Measurements from ENCODE around the gene CD52. TPM values are rescaled to one million over a fixed set of nuclear protein-coding genes. Genes with fewer than 3 reads are reported as not detected.

Gene CD52
- total RNA-seq, 1 donor from 2014 or later: not detected

DNA sequence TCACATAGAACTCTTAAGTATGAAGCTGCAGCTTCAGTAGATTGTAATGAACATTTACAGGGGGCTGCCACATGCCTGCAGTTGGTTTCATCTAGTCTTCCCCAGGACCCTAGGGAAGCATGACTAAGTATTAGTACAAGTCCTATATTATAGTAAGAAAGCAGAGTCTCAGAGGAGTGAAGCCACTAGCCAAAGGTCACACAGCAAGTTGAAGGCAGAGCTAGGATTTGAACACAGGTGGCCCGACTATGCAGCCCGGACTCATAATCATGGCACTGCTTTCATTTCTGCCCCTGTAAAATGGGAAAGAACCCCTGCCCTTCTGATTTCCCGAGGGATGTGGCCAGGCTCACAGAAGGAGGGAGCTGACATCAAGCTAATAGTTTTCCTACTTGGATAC lies 44.6 kb downstream of the CD52 start:
- H3K27ac ChIP-seq (ENCODE audit: low read depth, low read length): no peak overlapping the region
- H3K4me3 ChIP-seq (ENCODE audit: low read length in 3 of 3): no peak overlapping the region
- no peaks in the 10 kb centered on the region for H3K9me3 ChIP-seq (ENCODE audit: control insufficient read depth in 3 of 3, low read length in 3 of 3)
- H3K36me3 ChIP-seq (ENCODE audit: control insufficient read depth in 3 of 3, insufficient read depth in 3 of 3, low read length in 3 of 3): no peaks in the 10 kb centered on the region
- H3K4me1 ChIP-seq (ENCODE audit: control insufficient read depth in 3 of 3, insufficient read depth in 3 of 3, low read length in 3 of 3): peaks cover 4 to 7% (median 6%) of the 10 kb centered on the region in 3 donors
- peaks cover 52 to 64% (median 62%) of the 10 kb centered on the region in 3 donors for H3K27me3 ChIP-seq (ENCODE audit: control insufficient read depth in 3 of 3, insufficient read depth in 3 of 3, low read length in 3 of 3)
- no peak overlapping the region for H3K9ac ChIP-seq (ENCODE audit: low read depth in 1 of 3, low read length in 3 of 3)

GRCh38 chr1:26363549-26364448 lies 46.0 kb downstream of the CD52 start:
- H3K27ac ChIP-seq (ENCODE audit: low read depth, low read length): no peak overlapping the region
- no peaks in the 10 kb centered on the region for H3K36me3 ChIP-seq (ENCODE audit: control insufficient read depth in 3 of 3, insufficient read depth in 3 of 3, low read length in 3 of 3)
- H3K4me3 ChIP-seq (ENCODE audit: low read length in 3 of 3): no peak overlapping the region
- no peaks in the 10 kb centered on the region for H3K9me3 ChIP-seq (ENCODE audit: control insufficient read depth in 3 of 3, low read length in 3 of 3)
- no peak overlapping the region for H3K9ac ChIP-seq (ENCODE audit: low read depth in 1 of 3, low read length in 3 of 3)
- peaks cover 4 to 7% (median 6%) of the 10 kb centered on the region in 3 donors for H3K4me1 ChIP-seq (ENCODE audit: control insufficient read depth in 3 of 3, insufficient read depth in 3 of 3, low read length in 3 of 3)
- H3K27me3 ChIP-seq (ENCODE audit: control insufficient read depth in 3 of 3, insufficient read depth in 3 of 3, low read length in 3 of 3): peaks cover 51 to 65% (median 56%) of the 10 kb centered on the region in 3 donors

DNA sequence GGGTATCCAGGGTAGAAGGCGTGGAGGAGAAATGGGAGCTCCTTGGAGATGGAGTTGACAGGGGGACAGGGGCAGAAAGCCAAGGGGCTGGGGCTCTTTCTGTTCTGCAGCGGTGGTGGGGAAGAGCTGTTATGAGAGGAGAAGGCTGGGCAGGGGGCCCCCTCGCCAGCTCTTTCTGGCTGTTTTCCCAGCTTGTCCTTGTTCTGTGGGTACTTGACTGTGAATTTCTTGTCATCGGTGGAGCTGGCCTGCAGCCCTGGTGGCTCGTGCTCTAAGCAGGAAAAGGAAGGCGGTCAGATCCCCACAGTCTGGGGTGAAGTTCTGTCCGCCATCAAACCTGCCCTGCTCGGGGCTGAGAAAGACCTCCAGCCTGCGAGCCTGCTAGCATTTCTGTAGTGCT lies 47.2 kb downstream of the CD52 start:
- Histone ChIP-seq H3K27ac (ENCODE audit: low read depth, low read length) (no peak overlapping the region), H3K27me3 (ENCODE audit: control insufficient read depth in 3 of 3, insufficient read depth in 3 of 3, low read length in 3 of 3) (peaks cover 40 to 61% (median 53%) of the 10 kb centered on the region in 3 donors), H3K9ac (ENCODE audit: low read depth in 1 of 3, low read length in 3 of 3) (no peak overlapping the region), H3K4me1 (ENCODE audit: control insufficient read depth in 3 of 3, insufficient read depth in 3 of 3, low read length in 3 of 3) (peaks cover 4 to 7% (median 6%) of the 10 kb centered on the region in 3 donors), H3K36me3 (ENCODE audit: control insufficient read depth in 3 of 3, insufficient read depth in 3 of 3, low read length in 3 of 3) (no peaks in the 10 kb centered on the region), H3K4me3 (ENCODE audit: low read length in 3 of 3) (no peak overlapping the region), H3K9me3 (ENCODE audit: control insufficient read depth in 3 of 3, low read length in 3 of 3) (no peaks in the 10 kb centered on the region)

GRCh38 chr1:26367441-26367840 lies 49.7 kb downstream of the CD52 start:
- no peaks in the 10 kb centered on the region for H3K36me3 ChIP-seq (ENCODE audit: control insufficient read depth in 3 of 3, insufficient read depth in 3 of 3, low read length in 3 of 3)
- H3K9me3 ChIP-seq (ENCODE audit: control insufficient read depth in 3 of 3, low read length in 3 of 3): no peaks in the 10 kb centered on the region
- no peak overlapping the region for H3K9ac ChIP-seq (ENCODE audit: low read depth in 1 of 3, low read length in 3 of 3)
- H3K27ac ChIP-seq (ENCODE audit: low read depth, low read length): no peak overlapping the region
- H3K27me3 ChIP-seq (ENCODE audit: control insufficient read depth in 3 of 3, insufficient read depth in 3 of 3, low read length in 3 of 3): peaks cover 16 to 42% (median 35%) of the 10 kb centered on the region in 3 donors
- H3K4me1 ChIP-seq (ENCODE audit: control insufficient read depth in 3 of 3, insufficient read depth in 3 of 3, low read length in 3 of 3): no peaks in the 10 kb centered on the region
- H3K4me3 ChIP-seq (ENCODE audit: low read length in 3 of 3): no peak overlapping the region

GRCh38 chr1:26368006-26368405 lies 50.2 kb downstream of the CD52 start:
- Histone ChIP-seq H3K27me3 (ENCODE audit: control insufficient read depth in 3 of 3, insufficient read depth in 3 of 3, low read length in 3 of 3) (peaks cover 11 to 37% (median 29%) of the 10 kb centered on the region in 3 donors), H3K4me1 (ENCODE audit: control insufficient read depth in 3 of 3, insufficient read depth in 3 of 3, low read length in 3 of 3) (no peaks in the 10 kb centered on the region), H3K9ac (ENCODE audit: low read depth in 1 of 3, low read length in 3 of 3) (no peak overlapping the region), H3K9me3 (ENCODE audit: control insufficient read depth in 3 of 3, low read length in 3 of 3) (no peaks in the 10 kb centered on the region), H3K36me3 (ENCODE audit: control insufficient read depth in 3 of 3, insufficient read depth in 3 of 3, low read length in 3 of 3) (no peaks in the 10 kb centered on the region), H3K27ac (ENCODE audit: low read depth, low read length) (no peak overlapping the region), H3K4me3 (ENCODE audit: low read length in 3 of 3) (no peak overlapping the region)

DNA sequence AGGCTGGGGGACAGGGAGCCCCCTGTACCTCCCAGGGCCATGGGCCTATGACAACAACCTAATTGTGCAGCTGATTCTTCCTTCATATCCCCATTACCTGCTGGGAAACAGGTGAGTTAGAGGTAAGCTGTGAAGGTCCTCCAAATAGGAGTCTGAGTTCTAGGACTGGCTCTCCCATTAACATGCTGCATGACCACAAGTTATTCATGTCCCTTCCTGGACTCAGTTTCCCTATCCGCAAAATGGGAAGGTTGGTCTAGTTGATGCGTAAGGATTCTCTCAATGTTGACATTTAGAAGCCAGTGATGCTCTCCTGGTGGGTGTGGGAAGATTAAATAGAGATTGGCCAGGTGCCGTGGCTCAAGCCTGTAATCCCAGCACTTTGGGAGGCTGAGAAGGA lies 50.7 kb downstream of the CD52 start:
- Histone ChIP-seq H3K4me1 (ENCODE audit: control insufficient read depth in 3 of 3, insufficient read depth in 3 of 3, low read length in 3 of 3) (no peaks in the 10 kb centered on the region), H3K4me3 (ENCODE audit: low read length in 3 of 3) (no peak overlapping the region), H3K27me3 (ENCODE audit: control insufficient read depth in 3 of 3, insufficient read depth in 3 of 3, low read length in 3 of 3) (peaks cover 11 to 33% (median 25%) of the 10 kb centered on the region in 3 donors), H3K27ac (ENCODE audit: low read depth, low read length) (no peak overlapping the region), H3K9me3 (ENCODE audit: control insufficient read depth in 3 of 3, low read length in 3 of 3) (no peaks in the 10 kb centered on the region), H3K9ac (ENCODE audit: low read depth in 1 of 3, low read length in 3 of 3) (no peak overlapping the region), H3K36me3 (ENCODE audit: control insufficient read depth in 3 of 3, insufficient read depth in 3 of 3, low read length in 3 of 3) (no peaks in the 10 kb centered on the region)

Other genes with a start within 250 kb of the CD52 start
- 7.8 TPM for gene PDIK1L, start 206.1 kb upstream of the CD52 start, total RNA-seq
- 1.0 TPM for gene FAM110D, start 158.9 kb upstream of the CD52 start, total RNA-seq
- gene C1orf232, start 149.0 kb upstream of the CD52 start, total RNA-seq: not detected
- gene ZNF593, start 148.1 kb upstream of the CD52 start, total RNA-seq: 21.9 TPM
- gene ZNF593OS, start 146.1 kb upstream of the CD52 start, total RNA-seq: not detected
- not detected for gene CNKSR1, start 140.5 kb upstream of the CD52 start, total RNA-seq
- not detected for gene CATSPER4, start 127.4 kb upstream of the CD52 start, total RNA-seq
- 25.1 TPM for gene CEP85, start 83.8 kb upstream of the CD52 start, total RNA-seq
- gene SH3BGRL3, start 37.9 kb upstream of the CD52 start, total RNA-seq: 4.2 TPM
- gene UBXN11, start 11.3 kb upstream of the CD52 start, total RNA-seq: 2.1 TPM
- not detected for gene CRYBG2, start 36.2 kb downstream of the CD52 start, total RNA-seq
- not detected for gene ZNF683, start 54.8 kb downstream of the CD52 start, total RNA-seq
- gene LIN28A, start 92.9 kb downstream of the CD52 start, total RNA-seq: not detected
- 23.5 TPM for gene DHDDS, start 114.4 kb downstream of the CD52 start, total RNA-seq
- gene HMGN2, start 154.5 kb downstream of the CD52 start, total RNA-seq: 362 TPM
- 8.9 TPM for gene RPS6KA1, start 211.8 kb downstream of the CD52 start, total RNA-seq